GM18868 (cell line): Measurements from ENCODE around the gene LYVE1.

Source experiments
- ATAC-seq: cut with Tn5 transposase; IDR thresholded peaks from one replicate; pipeline ENCODE4 v1.9.1; 2021; ENCODE audit warnings: mild to moderate bottlenecking, moderate library complexity; ENCODE audit not compliant: unreplicated experiment

The LYVE1 gene

DNA sequence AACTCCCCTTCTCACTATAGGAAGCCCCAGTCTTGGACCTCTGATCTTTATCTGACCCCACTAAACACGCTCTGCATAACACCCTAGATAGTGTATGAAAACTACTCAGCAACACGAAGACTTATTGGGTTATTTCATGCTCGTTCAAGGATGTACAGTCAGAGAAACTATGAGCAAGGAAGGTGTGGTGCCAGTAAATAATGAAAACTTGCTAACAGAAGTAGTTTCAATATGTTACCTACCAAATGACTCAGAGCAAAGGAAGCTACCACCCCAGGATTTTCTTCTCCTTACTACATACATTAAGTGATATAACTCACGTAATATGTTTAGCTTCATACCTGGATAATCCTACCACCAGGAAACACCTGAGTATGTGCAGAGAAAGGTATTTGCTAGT is 25.9 kb upstream of the LYVE1 start:
- no peak for ATAC-seq

- ATAC-seq: no peak
Measured at GRCh38 chr11:10592331-10592730, 23.9 kb upstream of the LYVE1 start.

DNA sequence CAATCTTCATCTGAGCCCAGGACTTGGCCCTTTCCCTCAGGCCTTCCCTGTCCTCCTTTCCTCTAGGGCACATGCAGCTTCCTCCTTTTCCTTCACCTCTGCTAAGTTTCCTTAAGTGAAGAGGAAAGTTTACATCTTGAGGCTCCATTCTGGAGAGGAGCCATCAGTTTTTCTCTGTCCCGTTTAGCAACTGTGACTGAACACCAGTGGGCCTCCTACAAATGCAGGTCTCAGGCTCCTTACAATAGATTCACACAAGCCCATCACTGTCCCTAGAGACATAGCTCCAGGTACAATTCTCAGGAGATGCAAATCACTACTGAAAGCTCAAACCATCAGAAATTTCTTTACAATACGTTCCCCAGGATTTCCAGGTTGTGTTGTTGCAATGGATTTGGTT is 23.3 kb upstream of the LYVE1 start:
- no peak for ATAC-seq

DNA sequence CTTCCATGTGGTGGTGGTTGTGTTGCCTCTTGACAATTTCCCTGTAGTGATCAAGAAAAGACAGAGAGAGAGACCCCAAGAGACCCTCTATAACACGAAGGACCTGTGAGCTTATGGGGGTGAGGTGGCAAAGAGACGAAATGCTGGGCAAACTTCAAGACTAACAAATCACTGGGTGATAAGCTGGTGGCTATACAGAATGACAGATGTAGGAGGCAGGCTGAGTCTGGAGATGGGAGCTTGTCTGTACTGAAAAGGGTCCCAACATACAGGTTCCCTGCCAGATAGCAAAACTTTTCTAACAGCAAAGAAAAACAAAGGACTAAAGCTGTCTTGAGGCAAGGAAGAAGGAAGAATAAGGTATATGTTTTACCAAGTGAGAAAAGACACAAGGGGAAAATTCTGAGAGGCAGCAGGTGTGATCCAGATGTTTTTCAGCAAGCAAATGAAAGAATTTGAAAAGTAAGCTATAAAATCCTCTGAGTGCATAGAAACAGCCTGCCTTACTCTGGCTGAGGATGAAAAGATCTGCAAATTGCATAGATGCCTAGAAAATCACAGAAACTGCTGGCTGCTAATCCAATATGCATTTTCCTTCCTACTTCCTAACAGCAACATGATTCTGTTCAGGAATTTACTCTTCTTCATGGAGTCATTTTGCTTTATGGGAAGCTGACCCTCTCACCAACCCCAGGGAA is 21.9 kb upstream of the LYVE1 start:
- ATAC-seq: no peak

DNA sequence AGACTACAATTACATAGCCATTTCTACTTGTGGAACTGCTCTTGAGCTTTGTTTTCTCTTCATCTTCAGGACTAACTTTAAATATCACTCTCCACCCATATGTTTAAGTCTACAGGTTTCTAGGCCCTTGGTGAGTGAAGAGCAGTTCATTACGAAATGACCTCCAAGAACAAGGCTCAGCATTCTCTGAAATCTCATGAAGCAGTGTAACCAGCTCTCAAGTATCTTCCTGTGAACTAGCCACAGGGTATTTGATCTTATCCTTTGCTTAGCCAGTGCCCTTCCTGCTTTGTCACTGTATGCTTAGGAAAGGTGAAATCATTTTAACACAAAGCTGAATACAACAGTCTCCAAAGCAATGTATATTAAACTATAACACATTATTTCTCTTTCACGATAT is 20.4 kb upstream of the LYVE1 start:
- no peak for ATAC-seq

GRCh38 chr11:10587995-10588394 is 19.5 kb upstream of the LYVE1 start:
- ATAC-seq: no peak

DNA sequence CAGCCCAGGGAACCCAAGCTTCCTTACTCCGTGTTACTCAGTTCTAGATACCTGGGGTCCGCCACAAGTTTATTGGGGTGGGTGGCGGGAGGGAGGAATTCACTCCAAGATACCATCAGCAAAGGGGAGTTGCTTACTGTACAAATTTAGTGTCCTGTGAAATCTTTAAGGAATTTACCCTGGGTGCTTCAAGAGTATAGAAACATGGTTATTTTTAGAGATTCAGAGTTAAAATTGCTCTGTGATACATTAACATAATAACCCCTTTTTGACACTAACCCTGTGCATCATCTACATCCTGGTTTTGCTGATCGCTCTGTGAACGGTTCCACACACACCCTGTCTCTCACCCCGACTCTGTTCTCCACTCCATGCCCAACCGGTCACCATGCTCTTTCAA is 18.9 kb upstream of the LYVE1 start:
- ATAC-seq: no peak

DNA sequence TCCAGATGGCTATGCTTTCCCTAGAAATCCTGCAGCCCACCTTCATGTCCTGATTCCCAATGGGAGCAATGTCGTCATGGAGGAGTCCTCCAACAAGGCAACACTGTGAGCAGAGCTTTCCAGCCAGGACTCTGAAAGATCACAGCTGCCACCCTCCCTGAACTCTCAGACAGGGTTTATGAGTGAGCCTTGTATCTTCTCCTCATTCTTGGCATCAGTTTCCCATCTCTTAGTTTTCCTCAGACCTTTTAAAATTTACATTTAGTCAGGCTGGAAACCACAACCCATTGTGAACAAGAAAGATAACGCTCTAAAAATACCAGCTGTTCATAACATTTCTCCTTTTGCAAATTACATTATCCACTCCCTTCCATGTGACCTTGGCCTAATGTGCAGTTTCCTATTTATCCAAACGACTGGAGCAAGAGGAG is 15.6 kb upstream of the LYVE1 start:
- ATAC-seq: no peak

GRCh38 chr11:10581481-10582019 is 13.1 kb upstream of the LYVE1 start:
- ATAC-seq: no peak

GRCh38 chr11:10580623-10581022 is 12.2 kb upstream of the LYVE1 start:
- no peak for ATAC-seq

DNA sequence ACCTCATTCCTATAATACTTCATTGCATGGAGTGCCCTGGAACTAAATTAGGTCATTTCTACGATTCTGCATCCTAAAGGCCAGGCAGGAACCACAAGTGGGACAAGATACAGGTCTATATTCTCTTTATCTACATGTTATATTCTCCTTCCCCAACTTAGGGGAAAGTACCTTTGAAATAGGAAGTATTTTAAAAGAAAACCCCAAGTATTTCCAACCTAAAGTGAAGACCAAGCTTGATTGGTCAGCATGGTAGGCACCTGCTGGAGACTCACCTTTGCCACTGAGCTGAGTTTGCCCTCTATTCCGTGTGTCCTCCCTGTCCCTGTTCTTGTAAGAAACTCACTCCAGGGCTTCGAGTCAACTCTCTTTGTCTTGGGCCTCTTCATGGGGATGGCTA is 11.2 kb upstream of the LYVE1 start:
- ATAC-seq: no peak

GRCh38 chr11:10576035-10576398 is 7.6 kb upstream of the LYVE1 start:
- ATAC-seq: no peak

- no peak for ATAC-seq
Measured at GRCh38 chr11:10575346-10576034, 7.0 kb upstream of the LYVE1 start.

DNA sequence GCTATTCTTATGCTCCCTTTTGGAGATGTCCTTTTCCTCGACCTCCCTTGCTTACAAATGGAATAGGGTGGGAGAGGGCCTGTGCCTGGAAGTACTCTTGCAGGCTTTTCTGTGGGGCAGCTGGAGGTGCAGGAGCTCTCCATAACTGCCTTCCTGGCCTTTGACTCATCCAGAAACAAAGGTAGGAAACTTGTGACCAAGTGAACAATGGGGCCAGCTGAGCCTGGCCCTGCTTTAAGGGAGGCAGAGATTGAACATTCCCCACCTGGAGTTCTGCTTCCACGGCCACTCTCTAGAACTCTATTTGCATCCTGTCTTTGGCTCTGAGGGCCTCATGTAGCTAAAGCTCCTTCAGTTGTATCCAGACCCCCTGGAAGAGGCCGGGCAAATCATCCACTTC is 5.1 kb upstream of the LYVE1 start:
- ATAC-seq: no peak

- ATAC-seq: no peak
Measured at GRCh38 chr11:10573028-10573427, 4.6 kb upstream of the LYVE1 start.

GRCh38 chr11:10572533-10572932 is 4.1 kb upstream of the LYVE1 start:
- ATAC-seq: no peak

DNA sequence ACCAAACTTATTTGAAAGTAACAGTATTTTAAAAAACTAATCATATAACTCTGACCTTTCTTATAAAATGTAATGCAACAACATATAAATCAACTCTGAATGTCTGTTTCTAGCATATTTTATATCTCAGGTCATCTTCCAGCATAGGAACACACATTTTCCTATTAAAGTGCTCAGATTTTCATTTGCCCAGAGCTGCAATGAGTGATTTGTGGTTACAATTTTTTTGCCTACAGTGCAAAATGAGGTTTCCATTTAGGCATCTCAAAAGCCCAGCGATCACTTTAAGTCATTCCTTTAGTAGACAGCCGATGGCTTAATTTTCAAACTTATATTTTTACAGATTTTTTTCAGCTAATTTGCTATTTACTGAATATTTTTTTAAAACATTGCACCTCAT is 1.0 kb downstream of the LYVE1 start:
- ATAC-seq: no peak

DNA sequence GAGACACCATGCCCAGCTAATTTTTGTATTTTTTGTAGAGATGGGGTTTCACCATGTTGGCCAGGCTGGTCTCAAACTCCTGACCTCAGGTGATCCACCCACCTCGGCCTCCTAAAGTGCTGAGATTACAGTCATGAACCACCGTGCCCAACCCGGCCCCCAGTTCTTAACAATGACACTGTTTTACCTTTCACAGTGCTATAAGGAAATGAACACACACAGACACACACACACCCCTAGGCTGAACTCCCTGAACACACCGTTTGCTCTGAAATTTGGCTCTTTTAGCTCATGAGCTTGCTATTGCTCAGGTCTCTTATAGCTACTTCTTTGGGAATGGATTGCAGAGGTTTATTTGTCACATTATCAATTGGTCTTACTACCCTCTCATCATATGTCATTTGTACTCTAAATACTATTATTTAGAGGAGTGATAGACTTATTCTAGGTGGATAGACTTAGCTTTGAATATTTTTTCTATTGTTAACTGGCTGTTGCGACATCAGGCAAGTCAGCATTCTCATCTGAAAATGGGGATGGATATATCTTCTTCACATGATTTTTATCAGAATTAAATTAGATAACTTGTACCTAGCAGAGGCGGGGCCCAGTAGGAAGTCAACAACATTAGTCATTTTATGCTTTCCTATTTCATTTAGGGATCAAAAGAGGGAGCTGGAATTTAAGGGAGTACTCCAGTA is 2.1 kb downstream of the LYVE1 start:
- no peak for ATAC-seq

DNA sequence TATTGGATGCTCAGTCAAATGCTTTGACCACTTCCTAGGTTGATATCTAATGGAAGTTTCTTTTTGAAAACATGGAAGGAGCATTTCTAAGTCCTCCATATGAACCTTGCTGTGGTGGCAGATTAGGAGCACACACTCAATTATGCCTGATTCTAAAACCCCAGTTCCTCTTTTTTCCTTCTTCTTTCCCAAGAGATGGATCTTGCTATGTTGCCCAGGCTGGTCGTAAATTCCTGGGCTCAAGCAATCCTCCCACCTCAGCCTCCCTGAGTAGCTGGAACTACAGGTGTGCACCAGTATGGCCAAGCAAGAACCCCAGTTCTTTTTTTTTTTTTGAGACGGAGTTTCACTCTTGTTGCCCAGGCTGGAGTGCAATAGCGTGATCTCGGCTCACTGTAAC is 3.0 kb downstream of the LYVE1 start:
- ATAC-seq: no peak

DNA sequence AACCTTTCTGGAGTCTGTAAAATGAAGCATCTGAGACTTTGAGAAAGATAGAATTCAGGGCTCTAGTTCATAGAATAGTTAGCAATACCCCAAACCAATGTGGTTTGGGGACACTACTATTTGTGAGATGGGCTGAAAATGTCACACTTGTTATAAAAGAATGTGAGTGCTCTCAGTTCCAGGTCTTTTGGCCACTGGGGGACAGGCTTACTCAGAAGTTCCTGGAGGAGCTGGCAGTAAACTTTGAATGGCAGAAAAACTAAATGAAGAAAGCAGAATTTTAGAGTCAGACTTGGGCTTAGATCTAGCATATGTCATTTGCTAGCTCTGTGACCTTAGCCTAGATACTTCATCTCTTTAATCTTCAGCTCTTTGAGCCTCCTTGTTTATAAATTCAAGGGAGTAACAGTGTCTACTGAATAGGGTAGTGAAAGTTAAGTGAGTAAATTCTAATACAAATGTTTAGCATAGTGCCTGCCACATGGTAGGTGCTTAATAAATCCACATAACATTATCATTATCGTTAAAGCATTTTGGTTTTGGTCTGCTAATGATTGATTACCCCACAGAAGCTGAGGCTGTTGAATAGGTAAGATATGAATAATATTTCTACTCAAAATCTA is 3.7 kb downstream of the LYVE1 start:
- ATAC-seq: no peak

DNA sequence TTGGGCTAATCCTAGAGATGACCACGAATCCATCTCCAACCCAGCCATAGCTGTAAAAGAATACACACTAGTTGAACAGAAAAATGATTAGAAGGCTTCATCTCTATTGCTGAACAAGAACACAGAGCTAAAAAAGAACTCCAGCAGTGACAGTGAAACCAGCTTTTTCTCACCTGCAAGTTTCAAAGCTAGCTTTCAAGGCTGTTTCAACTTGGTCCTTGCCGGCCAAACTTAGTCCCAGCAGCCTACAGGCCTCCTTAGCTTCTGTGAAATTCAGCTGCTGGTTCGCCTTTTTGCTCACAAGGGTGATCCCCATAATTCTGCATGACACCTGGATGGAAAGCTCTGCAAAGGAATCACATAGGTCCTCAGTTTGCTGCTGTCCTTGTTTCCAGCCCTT is 4.4 kb downstream of the LYVE1 start:
- no peak for ATAC-seq

DNA sequence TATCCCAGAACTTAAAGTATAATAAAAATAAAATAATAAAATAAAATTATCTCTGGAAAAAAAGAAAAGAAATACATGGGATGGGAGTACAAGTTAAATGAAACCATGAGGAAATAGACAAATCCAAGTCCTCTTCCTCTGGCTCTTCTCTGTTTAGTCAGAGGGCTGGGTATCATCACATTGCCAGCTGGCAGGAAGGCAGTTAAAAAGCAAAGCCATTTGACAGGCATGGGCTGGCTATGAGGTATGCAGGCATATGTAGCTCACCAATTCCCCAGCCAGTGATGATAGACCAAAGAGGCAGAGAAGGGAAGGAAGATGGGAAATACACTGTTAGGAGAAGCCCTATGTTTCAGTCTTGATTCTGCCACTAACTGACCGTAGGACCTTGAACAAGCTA is 6.5 kb downstream of the LYVE1 start:
- ATAC-seq: no peak
